Lower leg skin (tissue), 3 donors: Measurements from ENCODE around the gene STARD10.

Experiments
- CTCF ChIP-seq, 3 donors: fragments of 450-650 bp; IDR thresholded peaks; one replicate each; pipeline ENCODE4 v1.5.1; 2016; ENCODE audit warnings: antibody characterized with exemption in 3 of 3, mild to moderate bottlenecking in 3 of 3, moderate library complexity in 2 of 3
- POLR2A ChIP-seq, 2 donors: fragments of 450-650 bp; IDR thresholded peaks; one replicate each; pipeline ENCODE4 v1.6.1; 2016 to 2017; ENCODE audit warnings: antibody characterized with exemption in 2 of 2, mild to moderate bottlenecking in 1 of 2, moderate library complexity in 1 of 2

GRCh38 chr11:72778535-72779494 is 15.0 kb downstream of the STARD10 start:
- no peak for TF ChIP-seq CTCF (IDR thresholded peaks at IDR 0.05)
- TF ChIP-seq POLR2A (IDR thresholded peaks at IDR 0.05) = no peak
